GM12878 (cell line): ENCODE measurements around the gene CATSPERD. TPM values are rescaled to one million over a fixed set of nuclear protein-coding genes. Genes with fewer than 3 reads are reported as not detected.

Experiments used
- ATAC-seq: fragments of 200-7000 bp; cut with Tn5 transposase; 3 replicates; pipeline ENCODE4 v1.9.1; 2020; ENCODE audit warnings: mild to moderate bottlenecking, moderate library complexity
- BruUV-seq: library from RNA; stranded (reverse); fragments of 400-500 nt; replicated peaks from 2 replicates; lab custom pipeline; 2021; lab: Mats Ljungman, UMichigan
- CTCF ChIA-PET: fragments of 300-600 bp; sonication (Branson Sonifier 250); formaldehyde crosslinking; extraction: SDS; loops from one replicate; lab custom pipeline; 2021; ENCODE audit warnings: inconsistent platforms; lab: Yijun Ruan, JAX
- POLR2A ChIA-PET: fragments of 350-600 bp; formaldehyde crosslinking; extraction: SDS; loops from one replicate; lab custom pipeline; 2021; ENCODE audit warnings: inconsistent platforms; lab: Charles Lee
- RAD21 ChIA-PET: fragments of 300-600 bp; sonication (Branson Sonifier 250); formaldehyde crosslinking; loops from one replicate; lab custom pipeline; 2023; ENCODE audit warnings: antibody characterized with exemption; ENCODE audit not compliant: unreplicated experiment; lab: Charles Lee
- SMC1A ChIA-PET: fragments of 300-600 bp; sonication (Branson Sonifier 250); formaldehyde crosslinking; loops from one replicate; lab custom pipeline; 2023; ENCODE audit not compliant: unreplicated experiment, uncharacterized antibody; lab: Charles Lee
- DNase-seq: peaks from one replicate; pipeline ENCODE4 v3.0.0-alpha.2; 2011; ENCODE audit warnings: low read depth, low spot score
- FAIRE-seq: peaks from 3 replicates; lab custom pipeline; 2011; peaks lifted over from hg19 to GRCh38; lab: Jason Lieb, UNC
- H2AFZ ChIP-seq: 2 replicates; pipeline ENCODE4 v1.6.0; 2011; ENCODE audit warnings: low read depth, low read length, control low read depth; ENCODE audit not compliant: control insufficient read depth
- H3K27ac ChIP-seq: 2 replicates; pipeline ENCODE4 v1.5.1; 2011; ENCODE audit warnings: control low read depth; ENCODE audit not compliant: control insufficient read depth, insufficient read depth
- H3K27me3 ChIP-seq, 2 experiments: replicated peaks in 1 of 2; 2 replicates each; pipeline versions ENCODE4 v1.6.0 to v1.6.1; 2011; ENCODE audit warnings: low read length in 1 of 2; ENCODE audit not compliant: control insufficient read depth in 2 of 2, insufficient read depth in 2 of 2
- H3K36me3 ChIP-seq, 2 experiments: 2 replicates each; pipeline ENCODE4 v1.5.1; 2011; ENCODE audit warnings: low read length in 1 of 2; ENCODE audit not compliant: control insufficient read depth in 2 of 2, insufficient read depth in 2 of 2
- H3K4me1 ChIP-seq: 2 replicates; pipeline ENCODE4 v1.6.1; 2011; ENCODE audit warnings: mild to moderate bottlenecking, low read length, moderate library complexity, mixed read lengths; ENCODE audit not compliant: control insufficient read depth, insufficient read depth
- H3K4me2 ChIP-seq: 2 replicates; pipeline ENCODE4 v1.6.0; 2011; ENCODE audit warnings: control low read depth; ENCODE audit not compliant: control insufficient read depth, insufficient read depth
- H3K4me3 ChIP-seq: fragments of 200-600 bp; sonication (generic); 2 replicates; pipeline ENCODE4 v1.5.1; 2016
- H3K79me2 ChIP-seq: 2 replicates; pipeline ENCODE4 v1.6.0; 2011; ENCODE audit warnings: low read length; ENCODE audit not compliant: control insufficient read depth, insufficient read depth
- H3K9ac ChIP-seq: 2 replicates; pipeline ENCODE4 v1.8.0; 2011; ENCODE audit warnings: low read length, control low read depth, mixed read lengths; ENCODE audit not compliant: control insufficient read depth, insufficient read depth
- H3K9me3 ChIP-seq: replicated peaks from 3 replicates; pipeline ENCODE4 v1.5.1; 2011; ENCODE audit warnings: mild to moderate bottlenecking, low read length; ENCODE audit not compliant: control insufficient read depth, insufficient read depth
- H4K20me1 ChIP-seq: 2 replicates; pipeline ENCODE4 v1.6.0; 2011; ENCODE audit not compliant: control insufficient read depth, insufficient read depth
- HDGF ChIP-seq: fragments of 450-650 bp; IDR thresholded peaks from 2 replicates; pipeline ENCODE4 v1.6.1; 2016; ENCODE audit warnings: antibody characterized with exemption
- PBX3 ChIP-seq: IDR thresholded peaks from 2 replicates; pipeline ENCODE4 v1.6.1; 2011; ENCODE audit warnings: mild to moderate bottlenecking, low read depth, low read length, moderate library complexity; ENCODE audit not compliant: insufficient replicate concordance
- PKNOX1 ChIP-seq: fragments of 450-650 bp; IDR thresholded peaks from 2 replicates; pipeline ENCODE4 v1.6.1; 2016; ENCODE audit warnings: mild to moderate bottlenecking
- POLR2A ChIP-seq: IDR thresholded peaks from 2 replicates; pipeline ENCODE4 v1.6.1; 2011; ENCODE audit warnings: low read depth, mild to moderate bottlenecking, low read length
- WGBS: methylation state at CpG from one replicate; pipeline ENCODE4 v1.1.6; 2016; ENCODE audit warnings: low lambda C conversion rate; ENCODE audit not compliant: insufficient replicate concordance, insufficient coverage; ENCODE audit errors: missing lambda C conversion rate; 5-methylcytosine and 5-hydroxymethylcytosine counted together
- in situ Hi-C: fragments of 300-500 bp; cut with MboI; formaldehyde crosslinking; loops from 9 replicates; pipeline ENCODE4 v1.14.3; 2018; ENCODE audit warnings: mixed read lengths
- intact Hi-C: fragments of 100-400 bp; cut with micrococcal nuclease; formaldehyde crosslinking; loops from one replicate; pipeline ENCODE4 v1.14.2; 2022; ENCODE audit not compliant: unreplicated experiment
- polyA plus RNA-seq, 11 experiments: library from polyadenylated mRNA; depleted of rRNA in 4 of 11; unstranded in 6 of 11; stranded (reverse) in 5 of 11; fragments of >200 nt; fragmentation: Nextera tagmentation in 4 of 11; fragmentation: Illumina TruSeq in 1 of 11; extraction: Ambion mirVana in 4 of 11; extraction: Trizol in 1 of 11; gene quantifications; 1 replicate in 1 of 11; 2 replicates in 10 of 11; pipeline versions ENCODE4 v1.2.1 to v1.2.3, GENCODE V29; 2011 to 2016; ENCODE audit warnings: inconsistent platforms in 2 of 11, missing spikeins in 2 of 11, low read depth in 1 of 11
- total RNA-seq, 4 experiments: library from RNA; depleted of rRNA in 3 of 4; stranded (reverse); fragments of >200 nt in 3 of 4; fragmentation: Illumina TruSeq in 1 of 4; extraction: Trizol in 1 of 4; gene quantifications; 2 replicates each; pipeline versions ENCODE4 v1.2.1 to v1.2.3, GENCODE V29; 2013 to 2021

CATSPERD gene
- total and polyA plus RNA-seq, 10 of the 15 experiments (the other 5 are each of a cell fraction or from before 2014, with no cell fraction given) = 0.02 to 0.38 (median 0.11) TPM; not detected in 5

GRCh38 chr19:5698635-5699422 lies 21.6 kb upstream of the CATSPERD start:
- no peak overlapping the region for H3K27ac ChIP-seq
- no peak overlapping the region for H3K4me3 ChIP-seq
- DNase-seq (no peak), FAIRE-seq (no peak), ATAC-seq (peak; percentile 7)
- no peaks in the 10 kb centered on the region; the same call in 1 of the 2 replicates for H4K20me1 ChIP-seq
- ChIA-PET CTCF (interaction anchor here (3.4 kb wide), 1 partner anchor 9 kb away, joined by 18 read pairs; the partner anchor contains the start of gene RPL36), POLR2A (no interaction called here), SMC1A (no interaction called here), RAD21 (no interaction called here)
- H3K4me1 ChIP-seq = 0 out of 2 replicates have a peak, but pooled peaks cover 3% of the 10 kb centered on the region
- no peaks in the 10 kb centered on the region; the same call in 2 of the 3 replicates for H3K9me3 ChIP-seq
- BruUV-seq = no TSS peak
- 74% methylated on average over 37 of the region's 38 CpGs for WGBS
- in situ Hi-C loops = no loop called here
- no peak overlapping the region for H3K4me2 ChIP-seq
- H3K79me2 ChIP-seq = peaks cover 8% of the 10 kb centered on the region
- TF ChIP-seq PBX3 (no peak), HDGF (no peak), PKNOX1 (0 out of 2 replicates have a peak, but pooled peaks have one; percentile 16), POLR2A (peak; percentile 62)
- H3K27me3 ChIP-seq = no peaks in the 10 kb centered on the region
- intact Hi-C loops = no loop called here
- peaks cover 15 to 51% of the 10 kb centered on the region in 2 experiments for H3K36me3 ChIP-seq
- H3K9ac ChIP-seq = no peak overlapping the region
- H2AFZ ChIP-seq = no peak overlapping the region
